Loucy (cell line): Measurements from ENCODE around the gene SLC39A9.

Experiments used
- EZH2phosphoT487 ChIP-seq: fragments of 200-600 bp; IDR thresholded peaks from 2 replicates; pipeline ENCODE4 v1.6.1; 2018; ENCODE audit warnings: antibody characterized with exemption, mild to moderate bottlenecking, moderate library complexity, borderline replicate concordance
- TF ChIP-seq, protein P1 (sequence below): fragments of 200-600 bp; sonication (generic); conservative IDR thresholded peaks from 2 replicates; pipeline ENCODE4 v1.5.1; 2014; ENCODE audit warnings: mild to moderate bottlenecking, antibody characterized with exemption, low read length

DNA sequence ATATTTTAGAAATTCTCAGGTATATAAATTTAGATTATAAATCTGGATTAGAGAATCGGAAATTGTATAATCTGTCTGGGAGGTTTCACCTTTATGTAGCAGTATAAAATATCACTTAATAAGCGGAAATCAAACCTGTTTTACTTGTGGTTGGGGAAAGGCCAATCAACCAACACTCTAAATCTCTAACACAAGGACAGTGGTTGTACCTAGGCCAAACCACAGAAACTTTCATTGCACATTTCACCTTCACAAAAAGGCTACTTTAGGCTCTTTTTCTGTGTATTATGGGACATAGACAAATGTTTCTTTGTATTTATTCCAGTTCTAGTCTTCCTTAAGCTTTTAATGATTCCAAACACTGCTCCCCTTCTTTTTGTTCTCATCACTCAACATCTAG lies 20.2 kb upstream of the SLC39A9 start:
- TF ChIP-seq, protein P1, sequence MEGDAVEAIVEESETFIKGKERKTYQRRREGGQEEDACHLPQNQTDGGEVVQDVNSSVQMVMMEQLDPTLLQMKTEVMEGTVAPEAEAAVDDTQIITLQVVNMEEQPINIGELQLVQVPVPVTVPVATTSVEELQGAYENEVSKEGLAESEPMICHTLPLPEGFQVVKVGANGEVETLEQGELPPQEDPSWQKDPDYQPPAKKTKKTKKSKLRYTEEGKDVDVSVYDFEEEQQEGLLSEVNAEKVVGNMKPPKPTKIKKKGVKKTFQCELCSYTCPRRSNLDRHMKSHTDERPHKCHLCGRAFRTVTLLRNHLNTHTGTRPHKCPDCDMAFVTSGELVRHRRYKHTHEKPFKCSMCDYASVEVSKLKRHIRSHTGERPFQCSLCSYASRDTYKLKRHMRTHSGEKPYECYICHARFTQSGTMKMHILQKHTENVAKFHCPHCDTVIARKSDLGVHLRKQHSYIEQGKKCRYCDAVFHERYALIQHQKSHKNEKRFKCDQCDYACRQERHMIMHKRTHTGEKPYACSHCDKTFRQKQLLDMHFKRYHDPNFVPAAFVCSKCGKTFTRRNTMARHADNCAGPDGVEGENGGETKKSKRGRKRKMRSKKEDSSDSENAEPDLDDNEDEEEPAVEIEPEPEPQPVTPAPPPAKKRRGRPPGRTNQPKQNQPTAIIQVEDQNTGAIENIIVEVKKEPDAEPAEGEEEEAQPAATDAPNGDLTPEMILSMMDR = no peak
- TF ChIP-seq EZH2phosphoT487 = no peak
